NCI-H2227 (cell line): ENCODE results near the gene MACF1.
"Not testable (repeated sequence)": the region's sequence is repeated elsewhere in the genome, so short reads cannot be mapped to it uniquely, and the experiment has no call there.

ENCODE experiments used
- DNase-seq: peaks from one replicate; lab custom pipeline; 2025; ENCODE audit not compliant: unreplicated experiment; lab: John Stamatoyannopoulos, UW

MACF1 gene

GRCh38 chr1:39178541-39179431, 25.7 kb upstream of the MACF1 start:
- DNase-seq = no peak

- DNase-seq = no peak
Observed at GRCh38 chr1:39181311-39181710, 23.2 kb upstream of the MACF1 start.

DNA sequence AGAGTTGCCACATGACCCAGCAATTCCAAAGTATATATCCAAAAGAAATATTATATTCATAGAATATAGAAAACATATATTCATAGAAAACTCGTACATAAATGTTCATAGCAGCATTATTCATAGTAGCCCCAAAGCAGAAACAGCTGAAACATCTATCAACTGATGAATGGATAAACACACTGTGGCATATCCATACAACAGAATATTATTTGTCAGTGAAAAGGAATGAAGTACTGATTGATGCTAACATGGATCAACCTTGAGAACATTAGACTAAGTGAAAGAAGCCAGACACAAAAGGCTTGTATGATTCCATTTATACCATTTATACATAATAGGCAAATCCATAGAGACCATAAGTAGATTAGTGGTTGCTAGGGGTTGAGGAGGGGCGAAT, 21.7 kb upstream of the MACF1 start:
- DNase-seq = no peak

- DNase-seq = peak; percentile 61
Observed at GRCh38 chr1:39183503-39184353, 20.8 kb upstream of the MACF1 start.

DNA sequence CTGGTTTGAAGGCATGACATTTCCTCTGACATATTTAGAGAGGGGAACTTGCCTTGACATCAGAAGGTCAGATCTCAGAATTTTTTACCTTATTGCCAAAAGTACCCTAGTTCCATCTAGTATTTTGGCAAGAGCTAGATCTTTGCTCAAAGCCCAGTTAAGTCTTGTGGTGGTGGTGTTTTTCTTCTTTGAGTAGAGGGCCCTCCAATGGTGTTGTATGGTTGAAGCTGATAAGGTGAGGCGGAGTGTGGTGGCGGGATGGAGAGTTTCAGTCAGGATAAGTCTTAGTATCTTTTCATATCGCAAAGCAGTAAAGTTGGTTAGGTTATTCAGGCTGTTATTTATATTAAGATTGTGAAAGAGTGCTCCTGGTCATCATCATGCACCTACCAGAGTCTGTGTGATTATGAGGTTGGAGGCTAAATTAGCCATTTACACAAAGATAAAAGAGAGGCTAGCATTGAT, 20.1 kb upstream of the MACF1 start:
- no peak for DNase-seq

GRCh38 chr1:39187275-39188046, 17.0 kb upstream of the MACF1 start:
- DNase-seq = no peak

DNA sequence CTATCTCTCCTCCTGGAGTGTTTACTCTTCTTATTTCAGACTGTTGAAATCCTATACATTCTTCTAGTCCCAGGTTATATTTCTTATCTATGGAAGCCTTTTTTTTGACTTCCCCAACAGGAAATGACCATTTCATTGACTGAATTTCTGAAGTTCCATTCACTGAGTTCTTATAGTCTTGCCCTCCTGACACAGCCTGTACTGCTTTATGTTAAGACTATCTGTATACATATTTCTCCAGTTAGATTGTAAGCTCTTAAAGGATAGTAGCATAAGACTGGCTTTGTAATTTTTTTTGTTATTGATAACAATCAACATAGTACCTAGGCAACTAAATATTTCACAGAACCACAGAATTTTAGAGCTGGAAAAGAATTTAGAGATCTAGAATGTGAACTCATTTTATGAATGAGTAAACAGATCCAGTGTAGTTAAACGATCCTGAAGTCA, 14.9 kb upstream of the MACF1 start:
- no peak for DNase-seq

DNA sequence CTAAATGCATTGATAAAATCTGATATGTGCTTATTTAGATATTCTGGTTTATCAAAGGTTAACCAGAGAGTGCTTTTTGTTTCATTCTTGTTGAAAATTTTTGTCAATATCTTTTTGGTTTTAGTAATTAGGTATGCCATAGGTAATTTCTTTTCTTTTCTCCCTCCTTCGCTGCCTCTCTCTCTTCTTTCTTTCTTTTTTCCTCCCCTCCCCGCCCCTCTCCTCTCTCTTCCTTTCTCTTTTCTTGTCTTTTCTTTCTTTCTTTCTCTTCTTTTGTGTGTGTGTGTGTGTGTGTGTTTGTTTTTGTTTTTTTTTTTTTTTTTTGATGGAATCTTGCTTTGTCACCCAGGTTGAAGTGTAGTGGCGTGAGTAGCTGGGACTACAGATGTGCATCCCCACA, 14.4 kb upstream of the MACF1 start:
- DNase-seq = no peak

DNA sequence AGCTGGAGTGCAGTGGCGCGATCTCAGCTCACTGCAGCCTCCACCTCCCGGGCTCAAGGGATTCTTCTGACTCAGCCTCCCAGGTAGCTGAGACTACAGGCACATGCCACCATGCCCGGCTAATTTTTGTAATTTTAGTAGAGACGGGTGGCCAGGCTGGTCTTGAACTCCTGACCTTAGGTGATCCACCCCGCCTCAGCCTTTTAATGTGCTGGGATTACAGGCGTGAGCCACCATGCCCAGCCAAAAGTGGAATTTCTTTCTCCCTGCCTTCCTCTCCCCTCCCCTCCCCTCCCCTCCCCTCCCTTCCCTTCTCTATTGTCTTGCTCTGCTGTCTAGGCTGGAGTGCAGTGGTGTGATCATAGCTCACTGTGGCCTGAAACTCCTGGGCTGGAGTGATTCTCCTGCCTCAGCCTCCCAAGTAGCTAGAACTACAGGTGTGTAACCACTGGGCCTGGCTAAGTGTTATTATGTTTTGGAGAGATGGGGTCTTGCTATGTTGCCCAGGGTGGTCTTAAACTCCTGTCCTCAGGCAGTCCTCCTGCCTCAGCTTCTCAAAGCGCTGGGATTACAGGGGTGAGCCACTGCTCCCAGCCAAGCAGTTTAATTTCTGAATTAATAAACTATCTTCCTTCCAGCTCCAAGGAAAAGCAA, 10.0 kb upstream of the MACF1 start:
- no peak for DNase-seq

DNA sequence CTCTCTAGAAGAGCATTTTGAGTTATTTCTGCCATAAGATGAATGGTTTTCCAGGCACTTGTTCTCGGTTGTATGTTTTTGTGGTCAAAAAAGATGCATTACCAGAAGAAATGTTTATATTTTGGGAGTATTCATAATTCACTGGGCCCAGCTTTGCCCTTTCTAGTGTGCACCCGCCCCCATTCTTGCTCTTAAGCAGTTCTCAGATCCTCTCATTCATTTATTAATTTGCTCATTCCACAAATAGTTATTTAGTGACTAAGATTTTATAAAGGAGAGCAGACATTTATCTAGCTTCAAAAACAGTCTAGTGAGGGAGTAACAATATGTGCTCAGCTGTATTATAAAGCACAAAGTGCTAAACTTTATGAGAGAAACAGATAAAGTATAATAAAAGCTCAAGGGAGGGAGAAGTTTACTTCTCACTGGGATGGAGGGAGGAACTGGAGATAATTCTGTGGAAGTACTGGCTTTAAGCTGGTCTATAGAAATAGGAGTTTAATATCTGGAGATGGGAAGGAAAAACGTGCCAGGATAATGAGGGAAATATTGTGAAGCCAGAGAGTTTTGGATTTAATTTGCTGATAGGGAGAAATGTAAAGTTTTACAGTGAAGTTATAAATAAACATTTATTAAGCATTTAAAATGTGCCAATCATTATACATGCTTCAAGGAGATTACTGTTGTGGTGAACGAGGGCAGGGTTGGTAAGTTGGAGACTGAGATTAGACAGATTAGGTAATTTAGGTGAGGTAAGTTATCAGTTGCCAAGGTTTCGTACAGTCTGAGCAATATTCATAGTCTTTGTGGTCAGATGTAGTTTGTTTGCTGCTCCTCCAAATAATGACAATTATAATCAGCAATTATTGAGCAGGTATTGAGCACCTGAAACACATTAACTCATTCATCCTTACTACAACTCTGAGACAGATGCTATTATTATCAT, 9.1 kb upstream of the MACF1 start:
- DNase-seq = no peak

- no peak for DNase-seq
Observed at GRCh38 chr1:39196244-39197215, 8.0 kb upstream of the MACF1 start.

- DNase-seq = no peak
Observed at GRCh38 chr1:39199593-39199992, 4.9 kb upstream of the MACF1 start.

GRCh38 chr1:39205102-39205780, 746 bp downstream of the MACF1 start:
- DNase-seq = no peak

DNA sequence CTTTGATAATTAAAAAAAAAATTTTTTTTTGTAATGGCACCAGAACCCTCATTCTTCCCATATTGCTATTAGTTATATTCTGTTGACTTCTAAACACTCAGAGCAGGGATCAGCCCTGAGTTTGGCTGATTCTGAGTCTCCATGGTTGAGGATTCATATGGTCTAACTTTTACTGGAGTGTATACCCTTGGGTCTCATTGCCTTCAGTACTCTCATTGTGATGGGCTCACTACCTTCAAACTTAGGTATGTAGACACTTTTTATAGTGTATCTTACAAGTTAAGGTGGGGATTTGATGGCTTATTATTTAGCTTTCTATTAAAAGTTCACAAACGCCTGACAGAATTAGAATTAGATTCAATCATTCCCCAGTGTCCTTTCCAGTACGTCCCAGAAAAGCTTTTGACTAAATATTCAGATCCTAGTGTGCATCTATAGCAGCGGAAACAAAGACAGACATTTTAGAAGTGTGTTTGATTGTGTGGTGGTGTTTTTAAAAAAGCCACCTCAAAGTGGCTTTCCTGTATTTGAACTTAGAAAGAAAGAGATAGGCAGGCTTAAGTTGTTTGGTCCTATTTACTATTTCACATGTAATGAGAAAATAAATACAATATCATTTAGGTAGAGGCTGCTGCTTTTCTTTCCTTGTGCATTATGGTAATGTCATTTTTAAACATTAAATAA, 1.4 kb downstream of the MACF1 start:
- no peak for DNase-seq

DNA sequence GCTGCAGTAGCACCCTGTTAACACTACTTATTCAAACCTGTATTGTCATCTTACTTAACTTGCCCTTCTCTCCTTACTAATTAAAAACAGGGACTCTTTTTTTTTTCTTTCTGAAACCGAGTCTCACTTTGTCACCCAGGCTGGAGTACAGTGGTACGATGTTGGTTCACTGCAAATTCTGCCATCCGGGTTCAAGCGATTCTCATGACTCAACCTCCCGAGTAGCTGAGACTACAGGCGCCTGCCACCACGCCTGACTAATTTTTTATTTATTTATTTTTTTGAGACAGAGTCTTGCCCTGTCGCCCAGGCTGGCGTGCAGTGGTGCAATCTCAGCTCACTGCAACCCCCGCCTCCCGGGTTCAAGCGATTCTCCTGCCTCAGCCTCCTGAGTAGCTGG, 3.9 kb downstream of the MACF1 start:
- DNase-seq = not testable (repeated sequence)

DNA sequence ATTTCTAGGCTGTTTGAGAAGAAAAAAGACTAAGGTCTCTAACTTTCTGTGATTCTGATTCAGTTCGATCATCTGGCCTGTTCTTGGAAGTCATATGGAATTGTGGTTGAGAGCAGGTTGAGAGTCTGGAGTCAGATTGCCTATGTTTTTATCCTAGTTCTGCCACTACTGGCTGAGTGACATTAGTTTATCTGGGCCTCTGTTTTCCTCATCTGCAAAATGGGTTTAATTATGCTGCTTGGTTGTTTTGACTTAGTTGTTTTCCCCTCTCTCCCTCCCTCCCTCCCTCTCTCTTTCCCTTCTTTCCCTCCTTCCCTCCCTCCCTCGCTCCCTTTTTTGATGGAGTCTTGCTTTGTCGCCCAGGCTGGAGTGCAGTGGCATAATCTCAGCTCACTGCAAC, 6.2 kb downstream of the MACF1 start:
- DNase-seq = no peak

DNA sequence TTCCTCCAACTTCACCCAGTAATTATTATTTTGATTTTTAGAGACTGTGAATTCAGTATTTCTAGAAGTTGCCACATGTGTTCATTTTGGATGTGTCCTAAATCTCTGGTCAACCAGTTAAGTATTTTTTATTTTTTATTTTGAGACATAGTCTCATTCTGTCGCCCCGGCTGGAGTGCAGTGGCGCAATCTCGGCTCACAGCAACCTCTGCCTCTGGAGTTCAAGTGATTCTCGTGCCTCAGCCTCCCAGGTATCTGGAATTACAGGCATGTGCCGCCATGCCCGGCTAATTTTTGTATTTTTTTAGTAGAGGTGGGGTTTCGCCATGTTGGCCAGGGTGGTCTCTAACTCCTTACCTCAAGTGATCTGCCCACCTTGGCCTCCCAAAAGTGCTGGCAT, 8.0 kb downstream of the MACF1 start:
- DNase-seq = no peak
